Sigmoid colon (tissue), 3 donors: Measurements from ENCODE around the gene DKK3.

Source experiments
- POLR2A ChIP-seq, 2 donors: fragments of 450-650 bp; IDR thresholded peaks; one replicate each; pipeline ENCODE4 v1.6.1; 2016; ENCODE audit warnings: antibody characterized with exemption in 2 of 2, mild to moderate bottlenecking in 2 of 2, moderate library complexity in 2 of 2
- TF ChIP-seq, protein P1 (sequence below), 4 experiments: fragments of 450-650 bp in 3 of 4; fragments of 200-600 bp in 1 of 4; IDR thresholded peaks; one replicate each; pipeline ENCODE4 v1.5.1; 2016 to 2019; ENCODE audit warnings: antibody characterized with exemption in 4 of 4, mild to moderate bottlenecking in 3 of 4, moderate library complexity in 2 of 4

DNA sequence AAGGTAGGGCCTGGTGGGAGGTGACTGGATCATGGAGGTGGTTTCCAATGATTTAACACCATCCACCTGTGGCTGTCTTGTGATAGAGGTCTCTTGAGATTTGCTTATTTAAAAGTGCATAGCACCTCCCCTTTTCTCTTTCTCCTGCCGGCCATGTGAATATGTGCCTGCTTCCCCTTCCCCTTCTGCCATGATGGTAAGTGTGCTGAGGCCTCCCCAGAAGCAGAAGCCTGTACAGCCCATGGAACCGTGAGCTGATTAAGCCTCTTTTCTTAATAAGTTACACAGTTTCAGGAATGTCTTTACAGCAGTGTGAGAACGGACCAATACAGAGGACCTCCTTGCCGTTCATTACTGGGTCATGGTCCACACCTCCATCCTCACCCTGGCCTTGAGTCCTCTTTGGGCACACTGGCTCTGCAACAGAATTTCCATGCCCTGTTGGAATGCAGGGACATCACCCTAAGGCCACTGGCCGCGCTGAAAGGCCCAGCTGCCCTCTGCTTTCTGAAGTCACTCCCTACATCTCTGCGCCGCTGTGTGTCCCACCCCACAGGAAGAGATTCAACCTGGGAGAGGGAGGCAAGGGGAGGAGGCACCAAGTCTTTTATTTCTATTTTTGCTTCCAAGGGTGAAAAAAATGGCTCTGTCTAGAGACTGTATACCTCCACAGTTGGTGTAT lies 49.0 kb upstream of the DKK3 start:
- no peak for TF ChIP-seq POLR2A (IDR thresholded peaks at IDR 0.05)
- TF ChIP-seq, protein P1, sequence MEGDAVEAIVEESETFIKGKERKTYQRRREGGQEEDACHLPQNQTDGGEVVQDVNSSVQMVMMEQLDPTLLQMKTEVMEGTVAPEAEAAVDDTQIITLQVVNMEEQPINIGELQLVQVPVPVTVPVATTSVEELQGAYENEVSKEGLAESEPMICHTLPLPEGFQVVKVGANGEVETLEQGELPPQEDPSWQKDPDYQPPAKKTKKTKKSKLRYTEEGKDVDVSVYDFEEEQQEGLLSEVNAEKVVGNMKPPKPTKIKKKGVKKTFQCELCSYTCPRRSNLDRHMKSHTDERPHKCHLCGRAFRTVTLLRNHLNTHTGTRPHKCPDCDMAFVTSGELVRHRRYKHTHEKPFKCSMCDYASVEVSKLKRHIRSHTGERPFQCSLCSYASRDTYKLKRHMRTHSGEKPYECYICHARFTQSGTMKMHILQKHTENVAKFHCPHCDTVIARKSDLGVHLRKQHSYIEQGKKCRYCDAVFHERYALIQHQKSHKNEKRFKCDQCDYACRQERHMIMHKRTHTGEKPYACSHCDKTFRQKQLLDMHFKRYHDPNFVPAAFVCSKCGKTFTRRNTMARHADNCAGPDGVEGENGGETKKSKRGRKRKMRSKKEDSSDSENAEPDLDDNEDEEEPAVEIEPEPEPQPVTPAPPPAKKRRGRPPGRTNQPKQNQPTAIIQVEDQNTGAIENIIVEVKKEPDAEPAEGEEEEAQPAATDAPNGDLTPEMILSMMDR (IDR thresholded peaks at IDR 0.05), result no peak
